HEK293 (cell line): ENCODE results near the gene PID1.

Experiments used
- CTCF ChIA-PET: fragments of 350-600 bp; formaldehyde crosslinking; extraction: SDS; loops from one replicate; lab custom pipeline; 2021; ENCODE audit warnings: antibody characterized with exemption; lab: Yijun Ruan, JAX
- POLR2A ChIA-PET: fragments of 300-600 bp; formaldehyde crosslinking; extraction: SDS; loops from one replicate; lab custom pipeline; 2020; ENCODE audit warnings: antibody characterized with exemption, inconsistent platforms; lab: Yijun Ruan, JAX
- H3K27ac ChIP-seq: fragments of 200-500 bp; sonication (Bioruptor generic); 2 replicates; pipeline ENCODE4 v1.5.1; 2014; ENCODE audit warnings: low read depth, low read length, control low read depth, inconsistent platforms; ENCODE audit errors: extremely low read depth
- H3K36me3 ChIP-seq, 2 experiments: fragments of 200-500 bp in 1 of 2; sonication (Bioruptor generic) in 1 of 2; 1 replicate in 1 of 2; 2 replicates in 1 of 2; pipeline ENCODE4 v1.5.1; 2014 to 2017; ENCODE audit warnings: inconsistent platforms in 2 of 2, low read length in 2 of 2; ENCODE audit not compliant: control insufficient read depth in 2 of 2, insufficient read depth in 1 of 2
- H3K4me1 ChIP-seq: fragments of 200-500 bp; sonication (Bioruptor generic); 2 replicates; pipeline ENCODE4 v1.5.1; 2014; ENCODE audit warnings: mild to moderate bottlenecking, low read length, inconsistent platforms; ENCODE audit not compliant: control insufficient read depth, insufficient read depth
- H3K4me3 ChIP-seq: 2 replicates; pipeline ENCODE4 v1.5.1; 2011; ENCODE audit warnings: low read depth, mild to moderate bottlenecking, control low read depth, low read length, moderate library complexity
- H3K9me3 ChIP-seq: fragments of 200-500 bp; sonication (Bioruptor generic); 2 replicates; pipeline ENCODE4 v1.5.1; 2014; ENCODE audit warnings: low read depth, low read length, inconsistent platforms; ENCODE audit not compliant: control insufficient read depth, insufficient read depth
- GFI1B ChIP-seq: fragments of 450-650 bp; formaldehyde crosslinking; IDR thresholded peaks from 2 replicates; pipeline ENCODE4 v1.5.1; 2016; ENCODE audit warnings: missing biosample characterization, missing genetic modification characterization
- HOXC10 ChIP-seq: sonication (generic); formaldehyde crosslinking; IDR thresholded peaks from 2 replicates; pipeline ENCODE4 v1.8.1; 2023; ENCODE audit warnings: mild to moderate bottlenecking, missing genetic modification reagents
- HOXD13 ChIP-seq: sonication (generic); formaldehyde crosslinking; IDR thresholded peaks from 2 replicates; pipeline ENCODE4 v1.8.0; 2022; ENCODE audit warnings: missing genetic modification reagents, borderline replicate concordance
- KLF10 ChIP-seq: fragments of 450-650 bp; IDR thresholded peaks from 2 replicates; pipeline ENCODE4 v1.5.1; 2018; ENCODE audit warnings: missing biosample characterization, mild to moderate bottlenecking, missing genetic modification characterization
- KLF7 ChIP-seq: fragments of 450-650 bp; formaldehyde crosslinking; IDR thresholded peaks from 2 replicates; pipeline ENCODE4 v1.5.1; 2016; ENCODE audit warnings: missing biosample characterization, missing genetic modification characterization, borderline replicate concordance
- MZF1 ChIP-seq: fragments of 450-650 bp; formaldehyde crosslinking; IDR thresholded peaks from 2 replicates; pipeline ENCODE4 v1.5.1; 2017; ENCODE audit warnings: missing biosample characterization, missing genetic modification characterization, borderline replicate concordance
- RBAK ChIP-seq: fragments of 450-650 bp; formaldehyde crosslinking; IDR thresholded peaks from 2 replicates; pipeline ENCODE4 v1.5.1; 2016; ENCODE audit warnings: missing biosample characterization, missing genetic modification characterization
- SCRT2 ChIP-seq: fragments of 450-650 bp; formaldehyde crosslinking; IDR thresholded peaks from 2 replicates; pipeline ENCODE4 v1.5.1; 2016; ENCODE audit warnings: missing biosample characterization, missing genetic modification characterization
- ZBTB21 ChIP-seq: fragments of 450-650 bp; formaldehyde crosslinking; IDR thresholded peaks from 2 replicates; pipeline ENCODE4 v1.5.1; 2017; ENCODE audit warnings: missing biosample characterization, missing genetic modification characterization
- ZBTB48 ChIP-seq: fragments of 450-650 bp; formaldehyde crosslinking; IDR thresholded peaks from 2 replicates; pipeline ENCODE4 v1.5.1; 2016; ENCODE audit warnings: missing biosample characterization, missing genetic modification characterization
- ZNF132 ChIP-seq: fragments of 450-650 bp; formaldehyde crosslinking; IDR thresholded peaks from 2 replicates; pipeline ENCODE4 v1.5.1; 2017; ENCODE audit warnings: missing biosample characterization, missing genetic modification characterization, borderline replicate concordance
- ZNF175 ChIP-seq: fragments of 450-650 bp; formaldehyde crosslinking; IDR thresholded peaks from 2 replicates; pipeline ENCODE4 v1.5.1; 2016; ENCODE audit warnings: missing biosample characterization, missing genetic modification characterization
- ZNF223 ChIP-seq: fragments of 450-650 bp; formaldehyde crosslinking; IDR thresholded peaks from 2 replicates; pipeline ENCODE4 v1.5.1; 2016; ENCODE audit warnings: missing biosample characterization, missing genetic modification characterization
- ZNF324 ChIP-seq: fragments of 450-650 bp; formaldehyde crosslinking; IDR thresholded peaks from 2 replicates; pipeline ENCODE4 v1.5.1; 2016; ENCODE audit warnings: missing biosample characterization, missing genetic modification characterization
- ZNF394 ChIP-seq: fragments of 450-650 bp; formaldehyde crosslinking; IDR thresholded peaks from 2 replicates; pipeline ENCODE4 v1.5.1; 2016; ENCODE audit warnings: missing biosample characterization, missing genetic modification characterization, mild to moderate bottlenecking, moderate library complexity, borderline replicate concordance
- ZNF433 ChIP-seq: fragments of 450-650 bp; formaldehyde crosslinking; IDR thresholded peaks from 2 replicates; pipeline ENCODE4 v1.5.1; 2016; ENCODE audit warnings: missing biosample characterization, missing genetic modification characterization, low read depth
- ZNF621 ChIP-seq: fragments of 450-650 bp; formaldehyde crosslinking; IDR thresholded peaks from 2 replicates; pipeline ENCODE4 v1.5.1; 2017; ENCODE audit warnings: missing biosample characterization, missing genetic modification characterization
- ZNF629 ChIP-seq: fragments of 450-650 bp; formaldehyde crosslinking; IDR thresholded peaks from 2 replicates; pipeline ENCODE4 v1.5.1; 2017; ENCODE audit warnings: missing biosample characterization, missing genetic modification characterization
- ZNF785 ChIP-seq: fragments of 450-650 bp; formaldehyde crosslinking; IDR thresholded peaks from 2 replicates; pipeline ENCODE4 v1.5.1; 2016; ENCODE audit warnings: missing biosample characterization, missing genetic modification characterization
- ZSCAN16 ChIP-seq: fragments of 450-650 bp; formaldehyde crosslinking; IDR thresholded peaks from 2 replicates; pipeline ENCODE4 v1.5.1; 2016; ENCODE audit warnings: missing biosample characterization, missing genetic modification characterization
- TF ChIP-seq, protein P1 (sequence below): fragments of 450-650 bp; formaldehyde crosslinking; IDR thresholded peaks from 2 replicates; pipeline ENCODE4 v1.5.1; 2016; ENCODE audit warnings: missing biosample characterization, missing genetic modification characterization
- TF ChIP-seq, protein P2 (sequence below): fragments of 450-650 bp; formaldehyde crosslinking; IDR thresholded peaks from 2 replicates; pipeline ENCODE4; 2016; ENCODE audit warnings: missing biosample characterization, missing genetic modification characterization
- TF ChIP-seq, protein P3 (sequence below): fragments of 450-650 bp; formaldehyde crosslinking; IDR thresholded peaks from 2 replicates; pipeline ENCODE4 v1.5.1; 2016; ENCODE audit warnings: missing biosample characterization, missing genetic modification characterization
- TF ChIP-seq, protein P4 (sequence below): fragments of 450-650 bp; formaldehyde crosslinking; IDR thresholded peaks from 2 replicates; pipeline ENCODE4 v1.5.1; 2016; ENCODE audit warnings: missing biosample characterization, missing genetic modification characterization

Gene PID1

DNA sequence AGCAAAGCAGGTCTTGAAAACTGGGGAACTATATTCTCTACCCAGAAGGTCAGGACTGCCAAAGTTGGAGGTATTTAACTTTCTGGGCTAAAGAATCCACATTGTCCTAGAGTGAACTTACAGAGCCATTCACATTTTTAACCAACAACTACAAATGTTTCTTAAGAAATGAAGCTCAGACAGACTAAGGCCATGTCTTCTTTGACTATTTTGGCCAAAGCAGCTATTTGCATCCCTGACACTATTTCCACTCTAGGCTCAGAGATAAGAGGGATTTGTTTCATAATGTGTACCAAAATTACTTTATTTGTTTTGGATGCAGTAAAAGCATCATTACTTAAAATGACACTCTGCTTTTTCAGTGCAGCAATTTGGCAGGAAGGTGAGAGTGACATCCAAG lies 18.1 kb downstream of the PID1 start:
- H3K4me1 ChIP-seq: no peaks in the 10 kb centered on the region
- H3K4me3 ChIP-seq: no peak overlapping the region
- POLR2A ChIA-PET: no interaction called here
- no peaks in the 10 kb centered on the region for H3K36me3 ChIP-seq
- TF ChIP-seq ZNF785 (tag by site-specific recombination) (no peak), SCRT2 (tag by site-specific recombination) (no peak), ZNF621 (tag by site-specific recombination) (no peak), GFI1B (tag by site-specific recombination) (no peak), KLF10 (tag by site-specific recombination) (no peak), RBAK (no peak), ZNF223 (tag by site-specific recombination) (no peak), HOXC10 (CRISPR knock-in tag) (no peak), ZSCAN16 (no peak), ZBTB48 (tag by site-specific recombination) (no peak)
- TF ChIP-seq, protein P1, sequence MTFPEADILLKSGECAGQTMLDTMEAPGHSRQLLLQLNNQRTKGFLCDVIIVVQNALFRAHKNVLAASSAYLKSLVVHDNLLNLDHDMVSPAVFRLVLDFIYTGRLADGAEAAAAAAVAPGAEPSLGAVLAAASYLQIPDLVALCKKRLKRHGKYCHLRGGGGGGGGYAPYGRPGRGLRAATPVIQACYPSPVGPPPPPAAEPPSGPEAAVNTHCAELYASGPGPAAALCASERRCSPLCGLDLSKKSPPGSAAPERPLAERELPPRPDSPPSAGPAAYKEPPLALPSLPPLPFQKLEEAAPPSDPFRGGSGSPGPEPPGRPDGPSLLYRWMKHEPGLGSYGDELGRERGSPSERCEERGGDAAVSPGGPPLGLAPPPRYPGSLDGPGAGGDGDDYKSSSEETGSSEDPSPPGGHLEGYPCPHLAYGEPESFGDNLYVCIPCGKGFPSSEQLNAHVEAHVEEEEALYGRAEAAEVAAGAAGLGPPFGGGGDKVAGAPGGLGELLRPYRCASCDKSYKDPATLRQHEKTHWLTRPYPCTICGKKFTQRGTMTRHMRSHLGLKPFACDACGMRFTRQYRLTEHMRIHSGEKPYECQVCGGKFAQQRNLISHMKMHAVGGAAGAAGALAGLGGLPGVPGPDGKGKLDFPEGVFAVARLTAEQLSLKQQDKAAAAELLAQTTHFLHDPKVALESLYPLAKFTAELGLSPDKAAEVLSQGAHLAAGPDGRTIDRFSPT (tag by site-specific recombination): no peak
- CTCF ChIA-PET: no interaction called here
- H3K9me3 ChIP-seq: no peaks in the 10 kb centered on the region
- no peak overlapping the region for H3K27ac ChIP-seq

DNA sequence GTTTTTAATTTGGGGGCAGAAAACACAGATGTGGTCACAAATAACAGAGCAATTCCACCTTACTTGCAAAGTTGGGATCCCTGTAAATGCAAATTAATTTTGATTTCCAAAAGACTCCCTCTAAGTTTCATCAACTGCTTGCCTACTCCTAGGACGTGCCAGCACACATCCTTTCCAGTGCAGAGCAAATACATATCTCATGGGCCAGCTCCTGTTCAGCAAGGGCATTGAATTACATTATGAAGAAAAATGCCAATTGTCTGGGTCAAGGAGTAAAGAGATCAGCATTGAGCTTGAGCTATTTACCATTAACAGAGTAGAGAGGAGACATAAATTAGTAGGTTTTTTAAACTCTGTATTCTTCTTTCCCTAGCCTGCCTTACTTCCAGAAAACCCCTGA lies 18.8 kb downstream of the PID1 start:
- POLR2A ChIA-PET: no interaction called here
- CTCF ChIA-PET: no interaction called here

DNA sequence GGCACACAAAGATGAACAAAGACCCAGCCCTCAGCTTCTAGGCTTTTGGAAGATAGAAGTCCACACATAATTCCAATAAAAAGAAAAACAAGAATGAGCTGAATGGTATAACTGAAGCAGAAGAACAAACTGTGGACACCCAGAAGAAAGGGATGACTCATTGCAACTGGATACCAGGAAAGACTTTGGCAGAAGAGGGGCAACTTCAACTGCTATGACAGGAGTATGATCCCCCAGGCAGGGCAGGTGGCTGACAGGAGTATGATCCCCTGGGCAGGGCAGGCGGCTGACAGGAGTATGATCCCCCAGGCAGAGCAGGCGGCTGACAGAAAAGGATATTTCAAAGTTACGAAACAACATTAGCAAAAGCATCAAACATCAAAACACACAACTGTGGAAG lies 21.6 kb downstream of the PID1 start:
- POLR2A ChIA-PET: no interaction called here
- Histone ChIP-seq H3K4me1 (no peaks in the 10 kb centered on the region), H3K36me3 (no peaks in the 10 kb centered on the region), H3K4me3 (no peak overlapping the region), H3K9me3 (no peaks in the 10 kb centered on the region), H3K27ac (no peak overlapping the region)
- TF ChIP-seq KLF7: no peak
- TF ChIP-seq, protein P2, sequence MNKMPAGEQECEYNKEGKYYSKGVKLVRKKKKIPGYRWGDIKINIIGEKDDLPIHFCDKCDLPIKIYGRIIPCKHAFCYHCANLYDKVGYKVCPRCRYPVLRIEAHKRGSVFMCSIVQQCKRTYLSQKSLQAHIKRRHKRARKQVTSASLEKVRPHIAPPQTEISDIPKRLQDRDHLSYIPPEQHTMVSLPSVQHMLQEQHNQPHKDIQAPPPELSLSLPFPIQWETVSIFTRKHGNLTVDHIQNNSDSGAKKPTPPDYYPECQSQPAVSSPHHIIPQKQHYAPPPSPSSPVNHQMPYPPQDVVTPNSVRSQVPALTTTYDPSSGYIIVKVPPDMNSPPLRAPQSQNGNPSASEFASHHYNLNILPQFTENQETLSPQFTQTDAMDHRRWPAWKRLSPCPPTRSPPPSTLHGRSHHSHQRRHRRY: no peak
- TF ChIP-seq, protein P3, sequence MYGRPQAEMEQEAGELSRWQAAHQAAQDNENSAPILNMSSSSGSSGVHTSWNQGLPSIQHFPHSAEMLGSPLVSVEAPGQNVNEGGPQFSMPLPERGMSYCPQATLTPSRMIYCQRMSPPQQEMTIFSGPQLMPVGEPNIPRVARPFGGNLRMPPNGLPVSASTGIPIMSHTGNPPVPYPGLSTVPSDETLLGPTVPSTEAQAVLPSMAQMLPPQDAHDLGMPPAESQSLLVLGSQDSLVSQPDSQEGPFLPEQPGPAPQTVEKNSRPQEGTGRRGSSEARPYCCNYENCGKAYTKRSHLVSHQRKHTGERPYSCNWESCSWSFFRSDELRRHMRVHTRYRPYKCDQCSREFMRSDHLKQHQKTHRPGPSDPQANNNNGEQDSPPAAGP (tag by site-specific recombination): no peak
- no peak for TF ChIP-seq MZF1 (tag by site-specific recombination)
- no peak for TF ChIP-seq ZNF629 (tag by site-specific recombination)
- no peak for TF ChIP-seq KLF10 (tag by site-specific recombination)
- TF ChIP-seq ZNF175 (tag by site-specific recombination): no peak
- no peak for TF ChIP-seq ZNF132
- TF ChIP-seq, protein P4, sequence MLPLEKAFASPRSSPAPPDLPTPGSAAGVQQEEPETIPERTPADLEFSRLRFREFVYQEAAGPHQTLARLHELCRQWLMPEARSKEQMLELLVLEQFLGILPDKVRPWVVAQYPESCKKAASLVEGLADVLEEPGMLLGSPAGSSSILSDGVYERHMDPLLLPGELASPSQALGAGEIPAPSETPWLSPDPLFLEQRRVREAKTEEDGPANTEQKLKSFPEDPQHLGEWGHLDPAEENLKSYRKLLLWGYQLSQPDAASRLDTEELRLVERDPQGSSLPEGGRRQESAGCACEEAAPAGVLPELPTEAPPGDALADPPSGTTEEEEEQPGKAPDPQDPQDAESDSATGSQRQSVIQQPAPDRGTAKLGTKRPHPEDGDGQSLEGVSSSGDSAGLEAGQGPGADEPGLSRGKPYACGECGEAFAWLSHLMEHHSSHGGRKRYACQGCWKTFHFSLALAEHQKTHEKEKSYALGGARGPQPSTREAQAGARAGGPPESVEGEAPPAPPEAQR (tag by site-specific recombination): no peak
- CTCF ChIA-PET: interaction anchor here (1.4 kb wide), 1 partner anchor 24 kb away, joined by 4 read pairs; no protein-coding TSS in a partner anchor

More for the DNA sequence above, 18.8 kb downstream of the PID1 start:
- TF ChIP-seq ZBTB21 (tag by site-specific recombination) (no peak), ZNF324 (no peak), ZNF433 (tag by site-specific recombination) (no peak), HOXD13 (CRISPR knock-in tag) (no peak), ZNF394 (no peak)
- no peaks in the 10 kb centered on the region for H3K36me3 ChIP-seq
- no peaks in the 10 kb centered on the region for H3K9me3 ChIP-seq
- H3K4me1 ChIP-seq: no peaks in the 10 kb centered on the region
- no peak overlapping the region for H3K27ac ChIP-seq
- H3K4me3 ChIP-seq: no peak overlapping the region
